ENCODE results near the gene SFT2D3.

The SFT2D3 gene

DNA sequence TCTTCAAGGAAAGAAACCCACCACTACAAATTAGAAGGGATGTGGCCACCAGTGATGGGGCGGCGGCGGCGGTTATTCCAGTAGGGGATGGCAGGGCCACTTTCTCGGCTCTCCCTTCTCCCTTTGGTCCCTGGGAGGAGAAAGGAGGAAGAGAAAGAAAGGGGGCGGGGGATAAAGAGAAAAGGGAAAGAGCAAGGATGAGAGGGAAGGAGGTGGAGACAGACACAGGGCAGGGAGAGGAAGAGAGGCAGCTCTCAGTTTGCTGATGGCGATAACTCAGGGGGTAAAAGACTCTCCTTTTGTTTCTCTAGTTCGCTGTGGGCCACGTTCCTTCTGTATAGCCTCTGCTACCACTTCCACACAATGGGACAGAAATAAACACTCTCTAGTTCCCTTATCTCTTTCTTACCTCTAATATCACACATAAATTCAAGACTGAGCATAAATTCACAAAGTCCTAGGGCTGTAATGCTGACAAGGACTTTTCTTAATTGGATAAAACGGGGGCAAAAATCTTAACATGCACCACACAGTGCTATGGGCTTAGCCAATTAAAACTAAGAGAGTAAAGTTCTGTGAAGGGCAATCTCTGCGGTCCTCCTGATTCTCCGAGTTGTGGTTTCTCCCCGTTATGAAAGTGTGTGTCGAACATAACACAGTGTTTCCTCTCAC is 14.6 kb downstream of the SFT2D3 start:
- TF ChIP-seq, protein P1, sequence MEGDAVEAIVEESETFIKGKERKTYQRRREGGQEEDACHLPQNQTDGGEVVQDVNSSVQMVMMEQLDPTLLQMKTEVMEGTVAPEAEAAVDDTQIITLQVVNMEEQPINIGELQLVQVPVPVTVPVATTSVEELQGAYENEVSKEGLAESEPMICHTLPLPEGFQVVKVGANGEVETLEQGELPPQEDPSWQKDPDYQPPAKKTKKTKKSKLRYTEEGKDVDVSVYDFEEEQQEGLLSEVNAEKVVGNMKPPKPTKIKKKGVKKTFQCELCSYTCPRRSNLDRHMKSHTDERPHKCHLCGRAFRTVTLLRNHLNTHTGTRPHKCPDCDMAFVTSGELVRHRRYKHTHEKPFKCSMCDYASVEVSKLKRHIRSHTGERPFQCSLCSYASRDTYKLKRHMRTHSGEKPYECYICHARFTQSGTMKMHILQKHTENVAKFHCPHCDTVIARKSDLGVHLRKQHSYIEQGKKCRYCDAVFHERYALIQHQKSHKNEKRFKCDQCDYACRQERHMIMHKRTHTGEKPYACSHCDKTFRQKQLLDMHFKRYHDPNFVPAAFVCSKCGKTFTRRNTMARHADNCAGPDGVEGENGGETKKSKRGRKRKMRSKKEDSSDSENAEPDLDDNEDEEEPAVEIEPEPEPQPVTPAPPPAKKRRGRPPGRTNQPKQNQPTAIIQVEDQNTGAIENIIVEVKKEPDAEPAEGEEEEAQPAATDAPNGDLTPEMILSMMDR (IDR thresholded peaks at IDR 0.05; ENCODE audit: extremely low read depth, missing control alignments), result no peak
- DNase-seq (ENCODE audit: low spot score), result no peak

DNA sequence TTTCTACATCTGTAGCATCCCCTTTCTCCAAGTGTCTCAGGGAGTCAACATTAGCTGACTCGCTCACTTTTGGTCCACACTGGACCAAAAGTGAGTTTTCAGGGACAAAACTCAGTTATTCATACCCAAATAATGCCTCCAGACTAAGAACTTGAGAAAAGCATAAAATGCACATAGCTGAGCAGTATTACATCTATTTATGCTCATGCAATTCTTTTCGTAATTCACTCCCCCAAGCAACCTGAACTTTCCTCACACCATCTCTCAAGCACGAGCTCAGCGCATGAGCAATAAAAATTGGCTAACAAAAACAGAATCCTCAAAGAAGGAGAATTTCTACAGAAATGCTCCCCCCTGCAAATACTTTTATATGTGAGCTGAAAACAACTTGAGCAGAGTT is 17.0 kb downstream of the SFT2D3 start:
- TF ChIP-seq, protein P1 (IDR thresholded peaks at IDR 0.05; ENCODE audit: extremely low read depth, missing control alignments), result no peak
- no peak for DNase-seq (ENCODE audit: low spot score)

DNA sequence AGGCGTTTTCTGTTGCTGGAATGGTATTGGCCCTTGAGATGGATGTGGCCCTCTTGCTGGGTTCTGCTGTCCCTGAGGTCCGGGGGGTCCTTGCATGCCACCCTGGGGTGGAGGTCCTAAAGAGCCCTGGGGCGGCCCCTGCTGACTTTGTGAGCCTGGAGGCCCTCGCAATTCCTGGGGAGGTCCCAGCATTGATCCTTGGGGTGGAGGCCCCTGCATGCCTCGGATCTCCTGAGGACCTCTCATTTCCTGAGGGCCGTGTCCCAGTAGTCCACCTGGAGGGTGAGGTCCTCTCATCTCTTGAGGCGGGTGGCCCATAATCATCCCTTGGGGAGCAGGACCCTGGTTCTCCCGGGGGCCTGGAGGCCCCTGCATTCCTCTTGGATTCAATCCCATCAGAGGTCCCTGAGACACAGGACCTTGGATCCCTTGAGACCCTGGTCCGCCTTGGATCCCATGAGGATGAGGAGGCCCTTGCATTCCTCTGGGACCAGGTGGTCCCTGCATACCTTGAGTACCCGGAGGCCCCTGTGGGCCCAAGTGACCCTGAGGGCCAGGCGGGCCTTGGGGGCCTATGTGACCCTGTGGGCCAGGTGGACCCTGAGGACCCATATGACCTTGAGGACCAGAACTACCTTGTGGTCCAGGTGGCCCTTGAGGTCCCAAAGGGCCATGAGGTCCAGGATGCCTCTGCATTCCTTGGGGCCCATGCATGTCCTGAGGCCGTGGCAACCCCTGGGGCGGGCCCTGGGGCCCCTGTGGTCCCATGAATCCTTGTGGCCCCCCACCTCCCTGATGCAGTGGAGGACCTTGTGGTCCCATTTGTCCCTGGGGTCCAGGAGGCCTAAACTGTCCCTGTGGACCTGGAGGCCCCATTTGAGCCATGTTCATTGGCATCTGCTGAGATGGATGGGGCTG is 18.3 kb downstream of the SFT2D3 start:
- no peak for DNase-seq (ENCODE audit: low spot score)
- TF ChIP-seq, protein P1 (IDR thresholded peaks at IDR 0.05; ENCODE audit: extremely low read depth, missing control alignments), result no peak

DNA sequence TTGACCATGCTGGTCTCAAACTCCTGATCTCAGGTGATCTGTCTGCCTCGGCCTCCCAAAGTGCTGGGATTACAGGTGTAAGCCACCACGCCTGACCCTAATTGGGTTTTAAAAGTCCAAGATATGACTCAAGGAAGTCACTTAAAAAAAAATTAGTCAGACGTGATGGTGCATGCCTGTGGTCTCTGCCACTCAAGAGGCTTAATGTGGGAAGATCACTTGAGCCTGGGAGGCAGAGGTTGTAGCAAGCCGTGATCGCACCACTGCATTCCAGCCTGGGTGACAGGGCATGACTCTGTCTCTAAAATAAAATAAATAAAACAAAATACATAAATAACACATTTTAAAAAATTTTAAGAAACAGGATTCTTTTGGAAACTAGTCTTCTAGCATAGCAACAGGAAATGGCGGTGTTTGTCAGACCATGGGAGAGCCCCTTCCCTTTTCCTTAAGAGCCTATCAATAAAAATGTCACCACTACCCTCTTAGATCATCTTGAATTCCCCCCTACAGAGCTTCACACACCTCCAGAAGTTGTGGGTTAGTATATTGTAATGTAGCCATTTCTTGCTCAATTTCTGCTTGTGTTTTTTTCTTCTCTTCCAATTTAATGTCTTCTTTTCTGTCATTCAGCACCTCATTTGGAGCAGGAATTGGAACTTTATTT is 20.1 kb downstream of the SFT2D3 start:
- no peak for DNase-seq (ENCODE audit: low spot score)
- TF ChIP-seq, protein P1 (IDR thresholded peaks at IDR 0.05; ENCODE audit: extremely low read depth, missing control alignments), result no peak

DNA sequence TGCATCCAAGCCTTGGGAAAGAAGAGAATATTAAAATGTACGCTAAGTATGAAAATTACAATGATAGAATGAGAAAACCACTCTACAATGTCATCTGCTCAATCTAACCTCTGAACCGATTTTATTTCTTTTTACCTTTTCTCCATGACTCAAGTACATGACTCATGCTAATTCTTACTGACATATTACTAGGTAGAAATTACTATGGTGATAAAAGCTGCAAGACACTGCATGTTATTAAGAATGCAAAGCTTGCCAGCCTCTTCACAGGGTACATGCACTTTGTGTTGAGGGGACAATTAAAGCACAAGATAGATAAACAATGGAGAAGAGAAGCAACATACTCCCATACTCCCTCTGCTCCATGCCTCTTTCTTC is 20.7 kb downstream of the SFT2D3 start:
- DNase-seq (ENCODE audit: low spot score), result no peak
- TF ChIP-seq, protein P1 (IDR thresholded peaks at IDR 0.05; ENCODE audit: extremely low read depth, missing control alignments), result no peak

DNA sequence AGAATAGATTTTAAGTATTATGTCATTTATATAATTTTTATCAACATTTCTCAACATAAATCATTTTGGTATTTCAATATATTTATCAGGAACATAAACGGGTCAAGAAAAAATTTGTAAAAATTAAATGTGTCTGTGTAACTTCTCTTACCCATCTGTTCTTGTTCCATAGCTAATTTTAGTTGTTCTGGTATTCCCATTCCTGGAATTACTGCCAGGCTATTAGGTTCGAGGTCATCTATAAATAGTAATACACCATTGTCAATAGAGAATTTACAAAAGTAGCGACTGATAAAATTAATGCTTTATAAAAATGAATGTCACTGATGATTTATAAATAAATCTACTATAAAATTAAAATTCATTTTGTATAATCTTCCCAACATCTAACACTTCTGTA is 21.5 kb downstream of the SFT2D3 start:
- TF ChIP-seq, protein P1 (IDR thresholded peaks at IDR 0.05; ENCODE audit: extremely low read depth, missing control alignments), result no peak
- no peak for DNase-seq (ENCODE audit: low spot score)
